Nephron progenitor cell (in vitro differentiated cells): ENCODE measurements around the gene HPGDS.

Source experiments
- DNase-seq: peaks from one replicate; pipeline ENCODE4 v3.0.0; 2021
- H3K27ac Mint-ChIP-seq: 2 replicates; pipeline ENCODE4 v1.8.0; 2021; ENCODE audit warnings: mild to moderate bottlenecking, moderate library complexity, mixed read lengths
- H3K27me3 Mint-ChIP-seq: 2 replicates; pipeline ENCODE4 v1.8.0; 2021; ENCODE audit warnings: mild to moderate bottlenecking, low read depth, mixed read lengths; ENCODE audit not compliant: poor library complexity
- H3K36me3 Mint-ChIP-seq: 2 replicates; pipeline ENCODE4 v1.8.0; 2021; ENCODE audit warnings: low read depth, mixed read lengths
- H3K4me1 Mint-ChIP-seq: 2 replicates; pipeline ENCODE4 v1.8.0; 2021; ENCODE audit warnings: mixed read lengths
- H3K4me3 Mint-ChIP-seq: 2 replicates; pipeline ENCODE4 v1.8.0; 2021; ENCODE audit warnings: mild to moderate bottlenecking, moderate library complexity, mixed read lengths
- H3K9me3 Mint-ChIP-seq: 2 replicates; pipeline ENCODE4 v1.8.0; 2021; ENCODE audit warnings: mild to moderate bottlenecking, moderate library complexity, mixed read lengths
- TF ChIP-seq, protein P1 (sequence below): fragments of 200-600 bp; sonication (generic); IDR thresholded peaks from 2 replicates; pipeline ENCODE4 v1.5.0; 2021; ENCODE audit warnings: antibody characterized with exemption

The HPGDS gene

DNA sequence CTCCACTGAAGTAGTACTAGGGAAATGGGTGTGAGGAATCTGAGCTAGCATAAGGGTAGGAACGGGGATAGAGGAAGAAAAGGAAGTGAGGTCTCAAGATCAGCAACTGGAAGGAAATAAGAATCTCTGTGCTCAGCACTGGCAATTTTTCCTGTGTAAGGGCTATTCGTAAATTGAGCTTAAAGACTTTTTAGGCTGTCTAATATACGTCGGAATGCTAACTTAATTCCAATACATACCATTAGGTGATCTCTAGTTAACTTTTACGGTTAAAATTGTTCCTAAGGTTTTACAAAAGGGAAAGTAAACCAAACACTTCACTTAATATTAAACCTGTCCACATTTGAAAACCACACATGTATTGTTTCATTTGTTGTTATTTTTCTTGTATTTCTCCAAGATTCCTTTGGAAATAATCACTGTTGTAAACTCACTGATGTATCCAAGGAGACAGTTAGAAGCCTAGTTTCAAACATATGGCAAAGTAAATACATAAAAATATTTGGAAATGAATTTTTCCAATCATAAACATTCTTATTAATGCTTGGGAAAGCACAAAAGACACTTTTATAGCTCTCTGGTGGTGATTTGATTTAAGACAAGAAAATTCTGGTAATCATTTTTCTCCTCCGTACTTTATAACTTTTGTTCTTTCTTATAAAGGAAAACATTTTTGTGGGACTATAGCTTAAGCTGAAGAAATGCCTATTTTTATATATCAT, 28.1 kb upstream of the HPGDS start:
- peaks cover 17% of the 10 kb centered on the region for H3K36me3 Mint-ChIP-seq
- H3K27ac Mint-ChIP-seq, result no peak overlapping the region
- peaks cover 6% of the 10 kb centered on the region for H3K27me3 Mint-ChIP-seq
- no peak for DNase-seq
- no peak overlapping the region for H3K4me3 Mint-ChIP-seq
- H3K4me1 Mint-ChIP-seq, result peaks cover 43% of the 10 kb centered on the region
- peaks cover 35% of the 10 kb centered on the region for H3K9me3 Mint-ChIP-seq
- TF ChIP-seq, protein P1, sequence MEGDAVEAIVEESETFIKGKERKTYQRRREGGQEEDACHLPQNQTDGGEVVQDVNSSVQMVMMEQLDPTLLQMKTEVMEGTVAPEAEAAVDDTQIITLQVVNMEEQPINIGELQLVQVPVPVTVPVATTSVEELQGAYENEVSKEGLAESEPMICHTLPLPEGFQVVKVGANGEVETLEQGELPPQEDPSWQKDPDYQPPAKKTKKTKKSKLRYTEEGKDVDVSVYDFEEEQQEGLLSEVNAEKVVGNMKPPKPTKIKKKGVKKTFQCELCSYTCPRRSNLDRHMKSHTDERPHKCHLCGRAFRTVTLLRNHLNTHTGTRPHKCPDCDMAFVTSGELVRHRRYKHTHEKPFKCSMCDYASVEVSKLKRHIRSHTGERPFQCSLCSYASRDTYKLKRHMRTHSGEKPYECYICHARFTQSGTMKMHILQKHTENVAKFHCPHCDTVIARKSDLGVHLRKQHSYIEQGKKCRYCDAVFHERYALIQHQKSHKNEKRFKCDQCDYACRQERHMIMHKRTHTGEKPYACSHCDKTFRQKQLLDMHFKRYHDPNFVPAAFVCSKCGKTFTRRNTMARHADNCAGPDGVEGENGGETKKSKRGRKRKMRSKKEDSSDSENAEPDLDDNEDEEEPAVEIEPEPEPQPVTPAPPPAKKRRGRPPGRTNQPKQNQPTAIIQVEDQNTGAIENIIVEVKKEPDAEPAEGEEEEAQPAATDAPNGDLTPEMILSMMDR, result no peak

DNA sequence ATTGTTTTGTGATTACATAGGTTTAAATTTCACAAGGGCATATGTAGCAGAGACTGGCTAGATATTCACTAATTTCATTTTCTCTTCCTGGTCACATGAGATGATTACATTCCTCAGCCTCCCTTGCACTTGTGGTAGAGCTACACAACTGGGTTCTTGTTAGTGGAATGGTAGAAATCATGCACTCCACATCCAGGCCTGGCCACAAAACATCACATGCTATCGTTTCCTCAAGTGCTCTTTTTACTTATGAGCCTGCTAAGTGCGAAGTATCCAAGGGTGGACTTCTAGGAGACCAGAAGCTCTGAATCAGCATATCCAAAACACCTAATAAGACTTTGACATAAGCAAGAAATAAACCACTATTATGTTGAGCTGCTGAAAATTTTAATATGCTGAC, 26.4 kb upstream of the HPGDS start:
- Mint-ChIP-seq H3K9me3 (peaks cover 28% of the 10 kb centered on the region), H3K4me3 (no peak overlapping the region)

DNA sequence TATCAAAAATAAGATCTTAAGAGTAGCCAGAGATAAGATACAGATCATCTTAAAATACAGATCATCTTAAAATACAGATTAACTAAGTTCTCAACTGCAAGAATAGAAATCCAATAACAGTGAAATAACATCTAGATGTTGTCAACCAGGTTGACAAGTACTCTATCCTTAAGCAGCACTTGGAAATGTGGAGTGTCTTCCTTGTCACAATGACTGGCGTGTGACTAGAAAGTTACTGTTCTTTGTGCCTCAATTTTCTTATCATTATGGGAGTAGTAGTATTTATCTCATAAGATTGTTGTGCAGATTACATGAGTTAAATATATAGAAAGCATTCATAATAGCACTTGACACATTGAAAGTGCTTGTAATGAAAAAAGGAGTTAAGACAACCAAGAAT, 25.8 kb upstream of the HPGDS start:
- Mint-ChIP-seq H3K27me3 (peaks cover 6% of the 10 kb centered on the region), H3K36me3 (peaks cover 17% of the 10 kb centered on the region), H3K9me3 (peaks cover 28% of the 10 kb centered on the region), H3K27ac (no peak overlapping the region), H3K4me1 (peaks cover 24% of the 10 kb centered on the region), H3K4me3 (no peak overlapping the region)
- TF ChIP-seq, protein P1, result no peak
- DNase-seq, result no peak

More for the DNA sequence above, 26.4 kb upstream of the HPGDS start:
- TF ChIP-seq, protein P1, result no peak
- Mint-ChIP-seq H3K27ac (no peak overlapping the region), H3K4me1 (peaks cover 30% of the 10 kb centered on the region), H3K36me3 (peaks cover 17% of the 10 kb centered on the region), H3K27me3 (peaks cover 6% of the 10 kb centered on the region)
- DNase-seq, result no peak

DNA sequence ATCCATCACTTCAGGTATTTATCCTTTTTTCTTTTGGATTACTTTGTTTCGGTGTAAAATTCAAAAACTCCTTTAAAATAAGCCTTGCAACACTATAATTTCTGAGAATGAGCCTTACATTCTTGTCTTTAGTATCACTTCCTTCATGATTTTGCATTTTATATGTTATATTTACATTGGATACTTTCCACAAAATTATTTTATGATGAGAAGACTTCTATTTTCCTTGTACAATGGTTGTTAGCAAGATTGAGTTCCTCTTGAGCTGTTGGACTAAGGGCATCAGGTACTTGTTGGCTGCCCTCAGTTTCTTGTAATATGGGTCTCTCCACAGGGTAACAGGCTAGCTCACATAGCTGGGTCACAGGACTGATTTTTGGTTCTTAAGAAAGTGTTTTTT, 22.7 kb upstream of the HPGDS start:
- no peak for DNase-seq
- H3K36me3 Mint-ChIP-seq, result peaks cover 17% of the 10 kb centered on the region
- peaks cover 9% of the 10 kb centered on the region for H3K27me3 Mint-ChIP-seq
- H3K27ac Mint-ChIP-seq, result no peak overlapping the region
- peaks cover 28% of the 10 kb centered on the region for H3K9me3 Mint-ChIP-seq
- no peak overlapping the region for H3K4me3 Mint-ChIP-seq
- TF ChIP-seq, protein P1, result no peak
- H3K4me1 Mint-ChIP-seq, result peaks cover 4% of the 10 kb centered on the region

DNA sequence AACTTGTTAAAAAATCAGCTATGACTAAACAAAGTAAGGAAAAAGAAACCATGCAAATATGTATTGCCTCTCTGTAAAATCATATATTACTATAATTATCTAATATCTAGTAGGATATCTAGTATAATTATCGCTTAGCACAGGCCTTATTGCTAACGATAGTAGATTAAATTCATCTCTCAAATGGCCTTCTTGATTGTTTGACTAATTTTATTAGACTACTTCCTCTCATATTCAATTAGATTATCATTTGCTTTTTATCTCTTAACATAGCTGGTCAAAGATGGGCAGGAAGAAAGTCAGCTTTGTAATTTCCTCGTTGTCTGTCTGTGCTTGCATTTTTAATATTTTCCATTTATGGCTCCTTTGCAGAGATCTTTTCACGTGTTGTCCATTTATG, 21.9 kb upstream of the HPGDS start:
- no peak for DNase-seq
- H3K36me3 Mint-ChIP-seq, result peaks cover 12% of the 10 kb centered on the region
- peaks cover 7% of the 10 kb centered on the region for H3K27me3 Mint-ChIP-seq
- H3K9me3 Mint-ChIP-seq, result peaks cover 23% of the 10 kb centered on the region
- no peak overlapping the region for H3K27ac Mint-ChIP-seq
- H3K4me1 Mint-ChIP-seq, result no peaks in the 10 kb centered on the region
- TF ChIP-seq, protein P1, result no peak
- H3K4me3 Mint-ChIP-seq, result no peak overlapping the region

DNA sequence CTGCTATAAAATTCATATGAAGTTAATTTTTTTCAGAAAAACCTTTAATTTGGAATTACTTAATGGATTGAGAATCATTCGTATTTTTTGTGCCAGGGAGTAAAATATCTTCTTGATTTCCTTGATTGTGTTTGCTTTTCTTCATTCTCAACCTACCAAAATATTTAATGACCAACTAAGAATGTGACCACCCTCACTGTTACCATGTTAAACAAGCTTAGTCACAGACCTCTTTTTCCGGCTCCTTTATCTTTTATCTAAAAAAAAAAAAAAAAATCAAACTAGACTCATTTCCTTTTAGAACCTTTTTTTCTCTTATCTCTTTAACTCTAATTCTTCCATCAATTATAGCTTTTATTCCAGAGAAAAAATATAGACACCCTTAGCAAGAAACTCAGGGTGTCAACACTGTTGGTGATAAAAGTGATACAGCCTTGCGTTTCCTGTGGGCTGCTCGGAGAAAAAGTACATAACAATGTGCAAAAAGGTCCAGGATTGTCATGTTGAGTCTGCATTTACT, 20.6 kb upstream of the HPGDS start:
- Mint-ChIP-seq H3K4me1 (no peaks in the 10 kb centered on the region), H3K27ac (no peak overlapping the region), H3K4me3 (no peak overlapping the region), H3K36me3 (peaks cover 8% of the 10 kb centered on the region), H3K27me3 (peaks cover 4% of the 10 kb centered on the region), H3K9me3 (peaks cover 19% of the 10 kb centered on the region)
- TF ChIP-seq, protein P1, result no peak
- DNase-seq, result no peak
